HG03108 (cell line): ENCODE data around the gene ARV1.

Experiments used
- ATAC-seq: cut with Tn5 transposase; IDR thresholded peaks from one replicate; pipeline ENCODE4 v1.9.1; 2021; ENCODE audit warnings: moderate library complexity; ENCODE audit not compliant: unreplicated experiment

ARV1 gene

DNA sequence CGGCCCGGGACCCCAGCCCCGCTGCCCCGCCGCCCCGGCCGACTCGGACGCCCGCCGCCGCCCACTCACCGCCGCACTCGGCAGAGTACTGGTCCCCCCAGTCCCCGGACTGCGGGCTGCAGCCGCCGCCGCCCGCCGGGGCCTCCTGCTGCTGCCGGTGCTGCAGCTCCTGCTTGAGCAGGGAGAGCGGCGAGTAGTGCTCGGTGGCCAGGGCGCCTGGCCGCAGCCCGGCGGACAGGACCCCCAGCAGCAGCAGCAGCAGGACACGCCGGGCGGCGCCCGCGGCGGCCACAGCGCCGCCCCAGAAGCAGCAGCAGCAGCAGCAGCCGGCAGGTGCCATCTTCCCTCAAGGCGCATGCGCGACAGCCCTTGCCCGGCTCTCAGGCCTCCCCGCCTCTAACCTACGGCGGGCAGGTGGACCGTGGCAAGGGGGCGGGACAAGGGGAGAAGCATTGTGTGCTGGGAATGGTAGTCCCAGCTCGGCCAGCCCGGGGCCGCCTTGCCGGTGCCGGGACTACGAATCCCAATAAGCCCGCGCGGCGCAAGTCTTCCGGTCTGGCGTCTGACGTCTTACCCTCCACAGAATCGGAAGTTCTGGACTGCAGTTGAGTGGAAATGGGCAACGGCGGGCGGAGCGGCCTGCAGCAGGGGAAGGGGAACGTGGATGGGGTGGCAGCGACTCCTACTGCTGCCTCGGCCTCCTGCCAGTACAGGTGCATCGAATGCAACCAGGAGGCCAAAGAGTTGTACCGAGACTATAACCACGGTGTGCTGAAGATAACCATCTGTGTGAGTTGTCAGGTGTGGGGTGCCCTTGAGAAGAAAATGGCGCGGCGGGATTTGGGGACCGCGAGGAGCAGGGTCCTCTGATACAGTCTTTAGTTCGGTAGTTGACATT lies at the start of gene ARV1, which contains the start of gene TTC13:
Gene ARV1 (plus strand): TSS at position 604 of the 898 bp plus-strand sequence. CDS start 12 bp downstream, at position 616.
Gene TTC13 (minus strand): TSS at position 371 of the 898 bp plus-strand sequence. CDS start 31 bp downstream, at position 340.
- ATAC-seq: peak; percentile 89

DNA sequence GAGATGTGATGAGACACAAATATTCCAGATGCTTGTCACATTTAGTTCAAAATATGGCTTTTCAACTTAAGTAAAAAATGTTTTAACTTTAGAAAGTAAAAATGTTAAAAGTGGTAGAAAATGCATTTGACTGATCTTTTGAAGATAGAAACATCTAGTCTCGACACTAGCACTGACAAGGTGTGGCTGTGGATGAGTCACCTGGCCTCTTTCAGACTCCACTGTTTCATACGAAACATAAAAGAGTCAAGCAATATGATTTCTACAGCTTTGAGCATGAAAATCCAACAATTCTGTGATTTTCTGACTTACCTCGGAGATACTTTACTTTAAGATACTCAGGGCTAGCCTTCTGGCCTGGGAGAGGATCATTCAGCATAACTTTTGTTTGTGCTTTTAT lies 47.9 kb upstream of the ARV1 start:
- ATAC-seq: no peak

DNA sequence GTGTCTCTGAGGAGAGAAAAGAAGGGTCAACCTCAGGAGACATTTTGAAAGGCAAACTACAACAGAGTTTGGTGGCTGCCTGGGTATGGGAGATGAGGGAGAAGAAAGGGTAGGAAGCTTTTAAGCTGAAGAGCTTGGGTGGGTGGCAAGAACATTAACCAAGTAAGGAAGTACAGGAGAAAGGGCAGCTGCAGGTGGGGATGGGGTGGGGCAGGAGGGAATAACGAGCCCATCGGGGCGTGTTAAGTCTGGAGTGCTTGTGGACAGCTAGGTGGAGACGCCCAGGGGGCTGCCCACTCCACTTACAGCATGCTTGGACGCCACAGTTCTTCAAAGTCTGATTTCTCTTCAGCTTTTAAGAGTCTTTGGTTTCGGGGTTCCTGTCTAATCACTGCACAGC lies 43.0 kb upstream of the ARV1 start:
- ATAC-seq: no peak

DNA sequence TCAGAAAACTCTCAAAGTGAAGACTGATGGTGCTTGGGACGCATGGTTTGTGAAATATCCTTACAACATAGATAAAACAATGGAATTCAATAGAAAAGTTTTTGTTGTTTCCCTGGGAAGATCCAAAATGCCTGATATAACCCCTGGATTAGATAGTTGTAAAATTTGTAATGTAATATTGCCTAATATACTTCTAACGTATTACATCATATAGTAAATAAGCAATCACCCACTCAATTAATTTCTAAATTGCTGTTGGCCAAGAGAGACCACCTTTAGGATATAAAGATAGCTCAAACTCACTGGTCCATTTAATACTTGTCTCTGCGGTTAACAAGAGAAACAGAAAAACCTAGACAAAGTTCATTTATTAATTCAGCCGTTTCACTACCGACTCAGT lies 42.4 kb upstream of the ARV1 start:
- ATAC-seq: no peak

DNA sequence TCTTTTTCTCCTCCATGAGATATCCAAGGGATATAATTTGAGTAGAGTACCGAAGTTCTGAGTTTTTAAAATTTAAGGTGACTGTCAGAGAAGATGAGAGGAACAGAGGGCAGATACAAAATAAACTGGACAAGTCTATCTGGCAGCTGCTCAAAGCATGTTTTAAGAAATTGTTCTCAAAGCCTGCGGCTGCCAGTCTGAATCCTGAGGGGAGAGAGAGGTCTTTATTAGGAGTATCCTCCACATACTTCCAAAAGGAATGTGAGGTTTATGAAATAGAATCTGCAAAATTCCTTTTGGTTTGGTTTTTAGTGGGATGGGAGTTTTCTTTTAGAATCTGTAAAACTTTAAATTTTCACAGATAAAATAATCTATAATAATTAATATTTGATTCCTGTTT lies 41.5 kb upstream of the ARV1 start:
- no peak for ATAC-seq

DNA sequence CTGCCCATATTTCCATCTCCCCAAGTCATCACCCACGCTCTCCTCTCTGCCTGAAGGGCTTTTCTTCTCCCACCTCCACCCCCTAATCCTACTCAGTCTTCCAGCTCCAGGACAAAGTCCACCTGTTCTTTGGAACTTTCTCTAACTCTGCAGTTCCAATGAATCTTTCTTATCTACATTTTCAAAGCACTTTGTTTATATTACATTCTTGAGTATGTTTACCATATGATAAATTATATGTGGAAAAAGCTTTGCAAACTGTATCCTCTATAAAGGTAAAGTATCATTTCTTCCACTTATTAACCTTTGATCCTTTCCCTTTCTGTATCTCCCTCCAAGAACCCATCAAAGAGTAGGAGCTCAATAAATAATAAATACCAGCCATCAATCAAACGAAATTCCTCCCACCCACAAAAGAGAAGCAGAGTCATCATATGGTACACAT lies 39.9 kb upstream of the ARV1 start:
- ATAC-seq: no peak

DNA sequence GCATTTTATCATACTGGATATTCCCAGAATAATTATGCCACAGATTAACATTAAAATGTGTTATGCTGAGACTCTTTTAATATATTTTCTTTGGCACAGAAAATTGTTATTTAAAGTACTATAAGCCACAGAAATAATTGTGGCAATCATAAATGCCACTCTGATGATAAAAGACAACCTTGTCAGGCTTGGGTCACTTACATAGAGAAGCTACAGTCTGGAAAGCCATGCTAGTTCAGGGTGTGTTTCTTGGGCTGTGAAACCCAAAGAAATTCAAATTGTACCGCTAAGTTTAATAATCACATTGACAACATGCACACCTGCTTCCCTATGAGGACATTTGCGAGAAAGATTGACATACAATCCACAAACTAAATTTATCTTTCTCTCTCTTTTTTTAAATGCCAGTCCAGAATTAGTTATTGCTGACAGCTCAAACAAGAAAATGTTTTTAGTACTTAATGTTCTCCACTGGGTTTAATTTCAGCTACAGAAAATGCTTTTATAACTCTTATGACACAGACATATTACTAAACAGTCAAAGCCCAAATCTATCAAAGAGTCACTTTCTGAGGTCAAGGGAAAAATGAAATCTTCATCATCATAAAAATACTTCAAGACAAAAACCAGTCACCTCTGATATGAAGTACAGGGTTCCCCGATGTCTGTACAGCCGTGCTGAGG lies 38.9 kb upstream of the ARV1 start:
- ATAC-seq: no peak

DNA sequence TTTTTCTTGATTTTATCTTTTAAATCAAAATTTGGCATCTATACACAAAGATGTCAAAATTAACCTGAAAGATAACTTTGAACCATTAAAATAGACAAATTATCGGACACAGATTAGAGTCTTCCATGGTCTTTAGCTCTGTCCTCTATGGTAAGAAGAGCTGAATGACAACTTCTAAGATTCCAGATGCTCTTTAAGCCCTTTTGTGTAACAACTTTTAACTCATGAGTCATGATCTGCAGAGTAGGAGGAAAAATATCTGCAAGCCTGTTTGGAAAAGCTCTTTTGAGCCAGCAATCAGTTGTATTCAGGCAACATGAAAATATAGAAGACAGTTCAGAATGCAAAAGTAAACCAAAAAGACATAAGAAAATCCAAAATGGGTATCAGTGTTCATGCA lies 38.0 kb upstream of the ARV1 start:
- ATAC-seq: no peak

DNA sequence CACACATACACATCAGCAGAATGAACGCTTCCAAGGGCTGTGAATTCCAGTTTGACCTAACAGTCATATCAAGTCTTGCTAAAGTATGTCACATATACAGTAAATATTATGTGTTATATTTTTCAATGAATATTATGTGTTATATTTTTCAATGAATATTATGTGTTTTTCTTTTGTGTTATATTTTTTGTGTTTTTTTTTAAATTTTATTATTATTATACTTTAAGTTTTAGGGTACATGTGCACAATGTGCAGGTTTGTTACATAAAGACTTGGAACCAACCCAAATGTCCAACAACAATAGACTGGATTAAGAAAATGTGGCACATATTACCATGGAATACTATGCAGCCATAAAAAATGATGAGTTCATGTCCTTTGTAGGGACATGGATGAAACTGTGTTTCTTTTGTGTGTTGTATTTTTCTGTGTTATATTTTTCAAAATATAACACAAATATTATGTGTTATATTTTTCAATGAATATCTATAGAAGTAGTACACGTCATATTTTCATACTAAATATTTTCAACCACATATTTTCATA lies 35.8 kb upstream of the ARV1 start:
- no peak for ATAC-seq

DNA sequence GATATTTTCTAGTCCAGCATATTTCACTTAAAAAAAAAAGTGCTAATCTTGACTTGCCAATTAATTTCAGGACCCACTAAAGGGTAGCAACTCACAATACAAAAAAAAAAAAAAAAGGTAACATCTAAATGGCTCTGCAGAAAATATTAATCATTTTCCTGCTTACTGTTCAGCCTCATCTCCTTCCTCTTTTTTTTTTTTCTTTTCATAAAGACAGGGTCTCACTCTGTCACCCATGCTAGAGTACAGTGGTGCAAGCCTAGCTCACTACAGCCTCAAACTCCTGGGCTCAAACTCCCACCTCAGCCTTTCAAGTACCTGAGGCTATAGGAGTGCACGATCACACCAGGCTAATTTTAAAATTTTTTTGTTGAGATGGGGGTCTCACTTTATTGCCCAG lies 30.6 kb upstream of the ARV1 start:
- ATAC-seq: no peak

DNA sequence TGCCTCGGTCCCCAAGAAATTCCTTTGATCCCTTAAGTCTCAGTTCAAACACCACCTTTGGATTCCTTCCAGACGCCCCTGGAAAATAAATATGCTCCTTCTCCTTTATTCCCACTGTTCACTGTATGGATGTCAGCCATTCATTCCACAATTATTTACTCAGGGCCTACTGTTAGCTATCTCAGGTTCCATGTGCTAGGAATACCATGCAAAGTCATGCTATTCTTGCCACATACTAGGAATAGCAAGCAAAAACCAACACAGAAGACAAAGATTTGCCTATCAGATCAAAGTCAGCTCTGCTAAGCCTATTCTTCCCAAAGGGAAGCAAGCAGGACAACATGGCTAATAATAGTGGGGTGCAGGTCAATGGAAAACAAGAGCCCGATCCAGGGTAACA lies 30.0 kb upstream of the ARV1 start:
- no peak for ATAC-seq

DNA sequence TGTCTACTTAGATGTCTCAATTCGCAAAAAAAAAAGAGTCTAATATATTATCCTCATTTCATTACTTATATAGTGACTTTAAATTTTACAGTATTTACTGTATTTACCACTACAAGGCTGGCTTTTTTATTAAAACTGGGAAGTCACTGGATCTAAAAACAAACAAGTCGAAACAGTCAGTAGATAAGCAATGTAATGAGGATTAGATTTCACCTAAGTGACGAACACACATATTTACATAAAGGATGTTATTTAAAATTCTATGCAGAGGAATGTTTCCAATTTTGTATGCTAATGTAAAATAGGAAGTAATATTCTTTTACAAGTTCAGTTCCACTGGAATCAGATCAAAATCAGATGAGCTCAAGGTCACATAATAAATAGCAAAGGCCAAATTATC lies 28.5 kb upstream of the ARV1 start:
- no peak for ATAC-seq

DNA sequence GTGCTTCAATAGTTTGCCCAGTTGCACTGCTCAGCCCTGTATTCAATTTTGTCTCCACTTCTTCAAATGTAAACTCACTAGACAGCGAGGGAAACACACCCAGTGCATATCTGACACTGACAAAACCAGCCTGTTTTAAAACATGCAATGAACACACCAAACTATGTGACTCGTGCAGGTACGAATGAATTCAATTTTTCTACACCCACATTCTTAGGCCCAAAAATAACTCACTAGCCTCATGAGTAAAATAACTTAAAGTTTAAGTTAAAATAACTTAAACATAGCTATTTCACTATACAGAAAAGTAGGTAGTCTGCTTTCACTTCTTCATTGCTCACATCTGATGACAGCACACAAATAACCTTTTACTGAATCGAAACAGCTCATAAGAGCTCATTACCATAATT lies 21.3 kb upstream of the ARV1 start:
- ATAC-seq: peak; percentile 76

DNA sequence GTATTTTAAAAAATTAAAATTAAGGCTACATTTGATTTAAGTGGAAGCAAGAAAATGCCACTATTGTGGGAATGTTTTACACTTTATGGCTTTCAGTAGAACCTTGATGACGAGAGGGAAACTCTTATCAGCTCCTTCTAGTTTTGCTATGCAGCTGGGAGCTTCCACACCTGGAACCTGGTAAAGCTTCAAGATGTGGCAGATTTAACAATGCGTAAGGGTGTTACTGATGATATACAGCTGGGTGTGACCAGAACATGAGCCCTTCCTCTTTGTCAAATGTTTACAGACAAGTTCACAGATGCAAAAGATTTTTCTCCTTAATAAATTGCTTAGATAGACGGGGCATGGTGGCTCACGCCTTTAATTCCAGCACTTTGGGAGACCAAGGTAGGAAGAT lies 20.5 kb upstream of the ARV1 start:
- ATAC-seq: no peak

DNA sequence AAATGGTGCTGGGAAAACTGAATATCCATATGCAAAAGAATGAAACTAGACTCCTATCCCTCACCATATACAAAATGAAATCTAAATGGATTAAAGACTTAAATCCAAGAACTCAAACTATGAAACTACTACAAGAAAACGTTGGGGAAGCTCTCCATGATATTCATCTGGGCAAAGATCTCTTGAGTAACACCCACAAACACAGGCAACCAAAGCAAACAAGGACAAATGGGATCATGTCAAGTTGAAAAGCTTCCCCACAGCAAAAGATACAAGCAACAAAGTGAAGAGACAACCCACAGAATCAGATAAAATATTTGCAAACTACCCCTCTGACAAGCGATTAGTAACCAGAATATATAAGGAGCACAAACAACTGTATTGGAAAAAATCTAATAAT lies 14.0 kb upstream of the ARV1 start:
- no peak for ATAC-seq

DNA sequence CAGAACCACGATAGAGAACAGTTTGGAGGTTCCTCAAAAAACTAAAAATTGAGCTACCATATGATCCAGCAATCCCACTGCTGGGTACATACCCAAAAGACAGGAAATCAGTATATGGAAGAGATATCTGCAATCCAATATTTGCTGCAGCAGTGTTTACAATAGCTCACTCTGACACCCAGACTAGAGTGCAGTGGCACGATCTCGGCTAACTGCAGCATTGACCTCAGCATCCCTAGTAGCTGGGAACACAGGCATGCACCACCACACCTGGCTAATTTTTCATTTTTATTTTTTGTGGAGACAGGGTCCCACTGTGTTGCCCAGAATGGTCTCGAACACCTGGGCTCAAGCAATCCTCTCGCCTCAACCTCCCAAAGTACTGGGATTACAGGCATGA lies 13.4 kb upstream of the ARV1 start:
- no peak for ATAC-seq

DNA sequence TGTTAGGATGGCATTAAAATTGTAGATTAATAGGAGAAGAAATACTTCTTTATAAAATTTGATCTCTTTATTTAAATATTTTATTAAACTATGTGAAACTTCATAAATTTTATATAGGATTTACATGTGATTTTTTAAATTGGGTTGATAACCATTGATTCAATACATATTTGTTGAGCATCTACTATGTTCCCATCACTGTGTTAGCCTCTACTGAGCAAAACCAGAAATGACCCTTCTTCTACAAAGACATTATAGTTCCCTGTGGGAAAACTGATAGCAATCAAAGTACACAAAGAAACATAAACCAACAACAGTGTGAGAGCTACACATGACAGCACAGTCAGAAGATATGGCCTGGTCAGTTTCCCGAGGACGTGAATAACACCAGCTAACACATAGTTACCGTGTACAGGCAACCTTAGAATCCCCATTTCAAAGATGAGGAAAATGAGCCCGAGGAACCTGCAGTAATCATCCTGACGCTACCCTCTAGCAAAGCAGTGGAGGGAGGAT lies 12.5 kb upstream of the ARV1 start:
- no peak for ATAC-seq

DNA sequence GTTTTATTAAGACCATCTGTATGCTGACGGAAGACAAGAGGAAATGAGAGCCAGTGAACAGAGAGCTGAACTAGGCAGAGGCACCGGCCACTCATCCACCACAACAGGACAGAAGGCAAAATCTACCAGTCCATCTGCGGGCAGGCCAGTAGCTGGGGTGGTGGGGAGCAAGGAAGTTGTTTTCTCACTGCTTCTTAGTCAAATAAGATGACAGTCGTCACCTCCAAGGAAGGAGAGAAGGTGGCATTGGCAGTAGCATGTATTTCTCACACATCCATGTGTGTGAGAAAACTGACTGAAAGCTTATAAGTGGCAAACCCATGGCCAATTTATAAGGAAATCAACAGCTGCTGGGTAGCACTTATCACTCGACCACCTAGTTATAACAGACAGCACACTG lies 8.5 kb upstream of the ARV1 start:
- no peak for ATAC-seq

DNA sequence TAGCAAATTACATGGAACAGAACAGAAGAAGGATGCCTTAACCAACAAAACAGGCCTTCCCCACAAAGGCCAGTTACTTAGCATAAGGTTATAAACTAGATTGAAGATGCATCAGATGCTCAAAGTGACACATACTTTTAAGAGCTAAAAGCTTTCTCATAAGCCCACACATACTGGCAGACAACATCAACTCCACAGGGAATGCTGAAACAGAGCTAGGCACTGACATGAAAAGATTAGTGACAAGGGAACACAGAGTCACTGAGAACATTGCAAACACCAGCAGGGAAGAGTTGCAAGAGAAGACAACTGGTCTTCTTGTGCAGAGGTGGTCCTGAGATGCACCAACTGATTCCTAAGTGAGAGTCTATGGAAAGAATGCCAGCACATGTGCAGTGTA lies 7.1 kb upstream of the ARV1 start:
- no peak for ATAC-seq

DNA sequence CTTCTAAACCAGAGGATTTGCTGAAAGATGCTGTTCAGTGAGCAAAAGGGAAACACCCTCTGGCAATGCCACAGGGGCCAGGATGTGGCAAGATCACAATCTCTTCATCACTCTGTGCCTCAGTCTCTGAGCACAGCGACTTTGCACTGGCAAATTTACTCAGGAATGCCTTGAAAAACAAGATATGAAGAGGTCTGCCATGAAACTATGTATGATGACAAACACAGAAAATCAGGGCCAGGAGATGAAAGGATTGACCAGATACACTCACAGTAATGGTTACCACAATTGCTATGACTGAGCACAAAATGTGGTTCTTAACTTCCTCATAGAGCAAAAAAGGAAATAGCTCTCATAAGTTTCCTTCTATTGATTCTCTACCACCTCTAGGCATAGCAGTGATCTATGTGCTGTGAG lies 6.0 kb upstream of the ARV1 start:
- peak; percentile 67 for ATAC-seq

DNA sequence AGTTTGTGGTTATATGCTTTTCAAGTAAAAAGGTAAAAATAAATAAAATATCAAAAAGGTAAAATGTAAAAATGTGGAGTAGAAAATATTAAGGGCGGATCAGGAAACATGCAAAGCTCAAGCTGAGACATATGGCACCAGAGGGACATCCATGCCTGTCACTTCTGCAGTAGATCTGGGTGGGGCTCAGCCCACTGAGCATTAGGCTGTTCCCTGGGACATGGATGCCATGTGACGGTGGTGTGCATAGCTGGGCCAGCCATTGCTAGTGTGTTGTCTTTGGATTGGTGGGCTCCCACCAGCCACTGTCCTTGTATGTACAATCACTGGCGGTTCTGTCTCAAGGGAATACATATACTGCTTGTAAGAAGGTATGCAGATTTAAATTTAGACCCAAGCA lies 3.3 kb upstream of the ARV1 start:
- ATAC-seq: no peak

DNA sequence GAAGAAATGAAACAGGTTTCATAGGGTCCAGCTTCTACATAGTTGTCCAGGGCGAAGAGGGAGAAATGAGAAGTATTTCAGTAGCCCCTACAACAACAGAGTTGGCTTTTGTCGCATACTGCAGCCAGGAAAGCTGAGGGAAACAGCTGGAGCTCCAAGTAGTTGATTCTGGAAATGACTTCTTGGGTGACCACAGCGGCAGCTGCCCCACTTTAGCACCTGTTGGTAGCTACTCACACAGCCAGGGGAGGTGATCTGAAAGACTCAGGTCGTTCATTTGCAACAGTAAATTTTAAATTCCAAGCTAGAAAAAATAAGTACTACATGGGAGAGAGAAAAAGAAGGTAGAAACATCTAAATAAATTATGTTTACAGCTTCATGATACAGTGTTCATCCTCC lies 2.5 kb upstream of the ARV1 start:
- ATAC-seq: no peak
